HG02763 (cell line): ENCODE results near the gene IP6K1.
"Not testable (repeated sequence)": the region's sequence is repeated elsewhere in the genome, so short reads cannot be mapped to it uniquely, and the experiment has no call there.

ENCODE experiments used
- ATAC-seq: cut with Tn5 transposase; IDR thresholded peaks from one replicate; pipeline ENCODE4 v1.9.1; 2021; ENCODE audit warnings: mild to moderate bottlenecking, moderate library complexity; ENCODE audit not compliant: unreplicated experiment

IP6K1 gene

GRCh38 chr3:49769286-49769915, 16.9 kb downstream of the IP6K1 start:
- ATAC-seq, result no peak

GRCh38 chr3:49763981-49764380, 22.4 kb downstream of the IP6K1 start:
- ATAC-seq, result no peak

- ATAC-seq, result no peak
Observed at GRCh38 chr3:49761661-49762060, 24.7 kb downstream of the IP6K1 start.

GRCh38 chr3:49759226-49759625, 27.1 kb downstream of the IP6K1 start:
- no peak for ATAC-seq

- ATAC-seq, result no peak
Observed at GRCh38 chr3:49757197-49757596, 29.1 kb downstream of the IP6K1 start.

- no peak for ATAC-seq
Observed at GRCh38 chr3:49756036-49756435, 30.3 kb downstream of the IP6K1 start.

- ATAC-seq, result no peak
Observed at GRCh38 chr3:49754536-49754935, 31.8 kb downstream of the IP6K1 start.

GRCh38 chr3:49751501-49751900, 34.8 kb downstream of the IP6K1 start:
- ATAC-seq, result no peak

- no peak for ATAC-seq
Observed at GRCh38 chr3:49750056-49750455, 36.3 kb downstream of the IP6K1 start.

- not testable (repeated sequence) for ATAC-seq
Observed at GRCh38 chr3:49748874-49749273, 37.5 kb downstream of the IP6K1 start.

- no peak for ATAC-seq
Observed at GRCh38 chr3:49747792-49748480, 38.4 kb downstream of the IP6K1 start.

- ATAC-seq, result no peak
Observed at GRCh38 chr3:49745986-49746385, 40.4 kb downstream of the IP6K1 start.

- no peak for ATAC-seq
Observed at GRCh38 chr3:49740427-49740826, 45.9 kb downstream of the IP6K1 start.

GRCh38 chr3:49738067-49738713, 48.2 kb downstream of the IP6K1 start:
- ATAC-seq, result no peak

- no peak for ATAC-seq
Observed at GRCh38 chr3:49734752-49735151, 51.6 kb downstream of the IP6K1 start.

- no peak for ATAC-seq
Observed at GRCh38 chr3:49733551-49733950, 52.8 kb downstream of the IP6K1 start.

GRCh38 chr3:49732597-49732996, 53.7 kb downstream of the IP6K1 start:
- ATAC-seq, result no peak

- ATAC-seq, result no peak
Observed at GRCh38 chr3:49729966-49730609, 56.3 kb downstream of the IP6K1 start.

GRCh38 chr3:49727924-49728361, 58.4 kb downstream of the IP6K1 start:
- ATAC-seq, result no peak

GRCh38 chr3:49727154-49727923, 59.0 kb downstream of the IP6K1 start:
- no peak for ATAC-seq
